ENCODE data around the gene TMC3.

- no peak for TF ChIP-seq CTCF (IDR thresholded peaks at IDR 0.05; ENCODE audit: low read length)
- no peak for TF ChIP-seq EZH2 (IDR thresholded peaks at IDR 0.05; ENCODE audit: borderline replicate concordance, low read length)
Observed at GRCh38 chr15:81373176-81373575, 837 bp downstream of the TMC3 start.
